DOHH2 (cell line): ENCODE measurements around the gene NSMCE1.

Source experiments
- EZH2phosphoT487 ChIP-seq: fragments of 200-600 bp; sonication (generic); IDR thresholded peaks from 2 replicates; pipeline ENCODE4 v1.6.1; 2017; ENCODE audit warnings: borderline replicate concordance, mild to moderate bottlenecking, antibody characterized with exemption, low read length, moderate library complexity, mixed read lengths
- TF ChIP-seq, protein P1 (sequence below): fragments of 200-600 bp; sonication (generic); IDR thresholded peaks from one replicate; pipeline ENCODE4 v1.5.1; 2014; ENCODE audit warnings: antibody characterized with exemption, mild to moderate bottlenecking, low read depth, low read length; ENCODE audit not compliant: poor library complexity, severe bottlenecking

DNA sequence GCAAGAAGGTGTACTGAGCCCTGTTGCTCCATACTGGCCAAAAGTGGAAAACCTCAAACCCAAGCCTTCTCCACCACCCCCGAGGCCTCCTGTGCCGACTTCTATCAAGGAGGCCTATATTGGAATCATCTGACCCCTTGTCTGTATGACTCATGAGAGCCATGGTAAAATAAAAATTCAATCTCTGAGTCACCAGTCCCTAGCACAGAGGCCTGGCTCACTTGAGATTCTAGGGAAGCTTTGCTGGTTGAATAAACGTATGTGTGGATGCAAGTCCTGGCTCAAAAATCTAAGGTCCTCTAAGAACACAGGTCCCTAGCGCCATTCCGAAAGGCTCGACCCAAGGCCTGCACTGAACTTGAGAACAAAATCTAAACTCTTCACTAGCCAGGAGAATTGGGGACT is 15.0 kb downstream of the NSMCE1 start:
- TF ChIP-seq, protein P1, sequence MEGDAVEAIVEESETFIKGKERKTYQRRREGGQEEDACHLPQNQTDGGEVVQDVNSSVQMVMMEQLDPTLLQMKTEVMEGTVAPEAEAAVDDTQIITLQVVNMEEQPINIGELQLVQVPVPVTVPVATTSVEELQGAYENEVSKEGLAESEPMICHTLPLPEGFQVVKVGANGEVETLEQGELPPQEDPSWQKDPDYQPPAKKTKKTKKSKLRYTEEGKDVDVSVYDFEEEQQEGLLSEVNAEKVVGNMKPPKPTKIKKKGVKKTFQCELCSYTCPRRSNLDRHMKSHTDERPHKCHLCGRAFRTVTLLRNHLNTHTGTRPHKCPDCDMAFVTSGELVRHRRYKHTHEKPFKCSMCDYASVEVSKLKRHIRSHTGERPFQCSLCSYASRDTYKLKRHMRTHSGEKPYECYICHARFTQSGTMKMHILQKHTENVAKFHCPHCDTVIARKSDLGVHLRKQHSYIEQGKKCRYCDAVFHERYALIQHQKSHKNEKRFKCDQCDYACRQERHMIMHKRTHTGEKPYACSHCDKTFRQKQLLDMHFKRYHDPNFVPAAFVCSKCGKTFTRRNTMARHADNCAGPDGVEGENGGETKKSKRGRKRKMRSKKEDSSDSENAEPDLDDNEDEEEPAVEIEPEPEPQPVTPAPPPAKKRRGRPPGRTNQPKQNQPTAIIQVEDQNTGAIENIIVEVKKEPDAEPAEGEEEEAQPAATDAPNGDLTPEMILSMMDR, result no peak
- no peak for TF ChIP-seq EZH2phosphoT487
